Measurements from ENCODE around the gene ARAP3.
A peak's percentile ranks its signal among the peaks of the same experiment; 100 is the strongest.

Gene ARAP3

GRCh38 chr5:141618804-141619554, 63.1 kb downstream of the ARAP3 start, which contains the start of gene DIAPH1:
TSS of gene DIAPH1 (minus strand) at chr5:141619000. CDS start at chr5:141618914, 86 bp downstream.
- peak; percentile 93 for TF ChIP-seq CTCF (IDR thresholded peaks at IDR 0.05)
- H3K27ac Mint-ChIP-seq, result peak within 1 kb of the TSS; percentile 98
- H3K9me3 Mint-ChIP-seq, result no peaks in the 10 kb centered on the region
- peaks cover 34% of the 10 kb centered on the region for H3K36me3 Mint-ChIP-seq (ENCODE audit: low read depth)
- H3K4me1 Mint-ChIP-seq, result peaks cover 35% of the 10 kb centered on the region
- peak within 1 kb of the TSS; percentile 100 for H3K4me3 Mint-ChIP-seq
- DNase-seq, result peak; percentile 96
- H3K27me3 Mint-ChIP-seq (ENCODE audit: low read depth, poor library complexity), result no peaks in the 10 kb centered on the region

GRCh38 chr5:141618030-141618803, 63.8 kb downstream of the ARAP3 start:
- peak; percentile 38 for DNase-seq
- peak overlapping the region; percentile 98 for H3K27ac Mint-ChIP-seq
- peaks cover 26% of the 10 kb centered on the region for H3K36me3 Mint-ChIP-seq (ENCODE audit: low read depth)
- peaks cover 2% of the 10 kb centered on the region for H3K27me3 Mint-ChIP-seq (ENCODE audit: low read depth, poor library complexity)
- H3K4me1 Mint-ChIP-seq, result peaks cover 42% of the 10 kb centered on the region
- no peak for TF ChIP-seq CTCF (IDR thresholded peaks at IDR 0.05)
- H3K9me3 Mint-ChIP-seq, result no peaks in the 10 kb centered on the region
- H3K4me3 Mint-ChIP-seq, result peak overlapping the region; percentile 100

GRCh38 chr5:141617682-141618029, 64.4 kb downstream of the ARAP3 start:
- Mint-ChIP-seq H3K4me1 (peaks cover 42% of the 10 kb centered on the region), H3K36me3 (ENCODE audit: low read depth) (peaks cover 21% of the 10 kb centered on the region), H3K27ac (peak overlapping the region; percentile 98), H3K9me3 (no peaks in the 10 kb centered on the region), H3K4me3 (peak overlapping the region; percentile 100), H3K27me3 (ENCODE audit: low read depth, poor library complexity) (peaks cover 4% of the 10 kb centered on the region)
- no peak for DNase-seq
- TF ChIP-seq CTCF (IDR thresholded peaks at IDR 0.05), result no peak

GRCh38 chr5:141617128-141617527, 64.9 kb downstream of the ARAP3 start:
- Mint-ChIP-seq H3K9me3 (no peaks in the 10 kb centered on the region), H3K4me3 (peak overlapping the region; percentile 100), H3K27me3 (ENCODE audit: low read depth, poor library complexity) (peaks cover 4% of the 10 kb centered on the region), H3K27ac (no peak overlapping the region), H3K4me1 (peaks cover 42% of the 10 kb centered on the region), H3K36me3 (ENCODE audit: low read depth) (peaks cover 20% of the 10 kb centered on the region)
- no peak for DNase-seq
- no peak for TF ChIP-seq CTCF (IDR thresholded peaks at IDR 0.05)

GRCh38 chr5:141615991-141616720, 65.9 kb downstream of the ARAP3 start:
- H3K9me3 Mint-ChIP-seq, result no peaks in the 10 kb centered on the region
- DNase-seq, result no peak
- no peak for TF ChIP-seq CTCF (IDR thresholded peaks at IDR 0.05)
- peak overlapping the region; percentile 100 for H3K4me3 Mint-ChIP-seq
- H3K27me3 Mint-ChIP-seq (ENCODE audit: low read depth, poor library complexity), result peaks cover 4% of the 10 kb centered on the region
- H3K27ac Mint-ChIP-seq, result no peak overlapping the region
- H3K4me1 Mint-ChIP-seq, result peaks cover 47% of the 10 kb centered on the region
- peaks cover 16% of the 10 kb centered on the region for H3K36me3 Mint-ChIP-seq (ENCODE audit: low read depth)
